AG04449 (cell line): Measurements from ENCODE around the gene PPP1R12C.

Source experiments
- CTCF ChIA-PET: fragments of 350-600 bp; formaldehyde crosslinking; extraction: SDS; loops from one replicate; lab custom pipeline; 2021; ENCODE audit warnings: antibody characterized with exemption; lab: Yijun Ruan, JAX
- POLR2A ChIA-PET: fragments of 400-600, 350-600 bp; formaldehyde crosslinking; extraction: SDS; loops from one replicate; lab custom pipeline; 2020; ENCODE audit warnings: antibody characterized with exemption, inconsistent platforms; lab: Yijun Ruan, JAX
- DNase-seq: peaks from one replicate; pipeline ENCODE4 v3.0.0-alpha.2; 2010; ENCODE audit warnings: low read depth, low spot score
- H3K4me3 ChIP-seq: 2 replicates; pipeline ENCODE4 v1.5.1; 2011; ENCODE audit warnings: low read depth, mild to moderate bottlenecking, control low read depth, low read length
- CTCF ChIP-seq: IDR thresholded peaks from one replicate; pipeline ENCODE4 v1.5.1; 2011; ENCODE audit warnings: mild to moderate bottlenecking, moderate library complexity, low read length, control low read depth, inconsistent platforms; ENCODE audit not compliant: insufficient read depth; ENCODE audit errors: missing control alignments

PPP1R12C gene

GRCh38 chr19:55090564-55090963 lies 26.9 kb downstream of the PPP1R12C start:
- no peak for DNase-seq
- ChIA-PET CTCF (interaction anchor here (3.6 kb wide), 1 partner anchor 16 kb away, joined by 25 read pairs; no protein-coding TSS in a partner anchor), POLR2A (no interaction called here)

DNA sequence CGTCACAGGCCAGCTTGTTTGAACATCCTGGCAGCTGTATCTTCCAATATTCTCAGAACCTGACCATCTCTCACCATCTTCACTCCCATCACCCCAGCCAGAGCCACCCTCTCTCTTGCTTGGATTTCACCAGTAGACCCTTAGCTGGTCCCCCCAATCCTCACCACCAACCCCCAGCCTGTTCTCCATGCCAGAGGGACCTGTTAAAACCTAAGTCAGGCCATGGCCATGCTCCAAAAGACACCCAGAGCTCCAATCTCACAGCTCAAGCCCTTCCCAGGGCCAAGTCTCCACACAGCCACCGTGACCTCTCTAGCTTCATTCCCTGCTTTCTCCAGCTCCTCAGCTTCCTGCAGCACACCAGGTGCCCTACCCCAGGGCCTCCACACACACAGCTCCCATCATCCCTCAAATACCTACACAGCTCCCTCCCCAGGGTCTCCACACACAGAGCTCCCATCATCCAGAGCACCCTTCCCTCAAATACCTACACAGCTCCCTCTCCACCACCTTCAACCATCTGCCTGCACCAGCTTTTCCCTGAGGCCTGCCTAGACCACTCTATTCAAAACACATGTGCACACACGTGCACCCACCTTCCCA lies 28.0 kb downstream of the PPP1R12C start:
- ChIA-PET CTCF (interaction anchor here (0.9 to 4.1 kb wide), 9 partner anchors 11 to 364 kb away, joined by 3 to 43 read pairs (median 12); partner anchors contain the start of gene EPS8L1), POLR2A (no interaction called here)
- no peak for TF ChIP-seq CTCF
- no peak overlapping the region for H3K4me3 ChIP-seq
- no peak for DNase-seq

More at GRCh38 chr19:55090564-55090963, 26.9 kb downstream of the PPP1R12C start:
- H3K4me3 ChIP-seq = no peak overlapping the region
- TF ChIP-seq CTCF = no peak

GRCh38 chr19:55088543-55089341 lies 28.7 kb downstream of the PPP1R12C start:
- POLR2A ChIA-PET = no interaction called here
- CTCF ChIA-PET = interaction anchor here (0.6 to 4.1 kb wide), 29 partner anchors 9 to 1245 kb away, joined by 3 to 43 read pairs (median 4); partner anchors contain the start of genes DNAAF3, EPS8L1, RDH13 and ZNF865
- no peak overlapping the region for H3K4me3 ChIP-seq
- TF ChIP-seq CTCF = peak; percentile 74
- DNase-seq = no peak

- H3K4me3 ChIP-seq = peak overlapping the region; percentile 64
- ChIA-PET POLR2A (no interaction called here), CTCF (interaction anchor here (0.6 to 4.1 kb wide), 28 partner anchors 8 to 1245 kb away, joined by 3 to 43 read pairs (median 4); partner anchors contain the start of genes DNAAF3, EPS8L1, RDH13 and ZNF865)
- TF ChIP-seq CTCF = no peak
- DNase-seq = no peak
Observed at GRCh38 chr19:55088021-55088451, 29.4 kb downstream of the PPP1R12C start.

DNA sequence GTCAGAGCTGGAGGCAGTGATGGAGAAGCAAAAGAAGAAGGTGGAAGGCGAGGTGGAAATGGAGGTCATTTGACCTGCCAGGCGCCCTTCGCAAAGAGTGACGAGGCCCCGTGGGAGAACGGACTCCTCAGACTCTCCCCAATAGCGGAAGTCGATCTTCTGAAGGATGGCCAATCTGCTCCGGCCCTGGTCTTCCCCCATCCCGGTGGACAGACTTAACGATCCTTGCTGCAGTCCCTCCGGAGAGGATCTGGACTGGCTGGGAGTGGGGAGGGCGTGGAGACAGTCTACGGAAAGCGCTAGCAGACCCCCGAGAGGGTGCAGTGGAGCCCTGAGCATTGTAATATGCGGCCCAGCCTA lies 29.9 kb downstream of the PPP1R12C start:
- no peak for DNase-seq
- ChIA-PET CTCF (interaction anchor here (0.8 to 4.1 kb wide), 15 partner anchors 13 to 1246 kb away, joined by 3 to 43 read pairs (median 6); partner anchors contain the start of genes EPS8L1 and ZNF865), POLR2A (interaction anchor here (0.9 kb wide), 1 partner anchor 320 kb away, joined by 3 read pairs; the partner anchor contains the start of gene UBE2S)
- H3K4me3 ChIP-seq = peak overlapping the region; percentile 64
- no peak for TF ChIP-seq CTCF
